Upper lobe of left lung (tissue), 4 donors: ENCODE data around the gene CPHXL2.

ENCODE experiments used
- CTCF ChIP-seq, 6 experiments: fragments of 450-650 bp in 4 of 6; fragments of 200-600 bp in 2 of 6; sonication (generic) in 2 of 6; IDR thresholded peaks; one replicate each; pipeline ENCODE4 v1.5.1; 2016 to 2019; ENCODE audit warnings: antibody characterized with exemption in 6 of 6
- EP300 ChIP-seq, 4 donors: sonication (generic); formaldehyde crosslinking; IDR thresholded peaks; one replicate each; pipeline ENCODE4 v1.5.1; 2017; ENCODE audit warnings: antibody characterized with exemption in 4 of 4, control low read depth in 2 of 4
- POLR2A ChIP-seq, 4 donors: fragments of 450-650 bp; IDR thresholded peaks; one replicate each; pipeline ENCODE4 v1.5.1; 2016 to 2017; ENCODE audit warnings: antibody characterized with exemption in 4 of 4, mild to moderate bottlenecking in 2 of 4

DNA sequence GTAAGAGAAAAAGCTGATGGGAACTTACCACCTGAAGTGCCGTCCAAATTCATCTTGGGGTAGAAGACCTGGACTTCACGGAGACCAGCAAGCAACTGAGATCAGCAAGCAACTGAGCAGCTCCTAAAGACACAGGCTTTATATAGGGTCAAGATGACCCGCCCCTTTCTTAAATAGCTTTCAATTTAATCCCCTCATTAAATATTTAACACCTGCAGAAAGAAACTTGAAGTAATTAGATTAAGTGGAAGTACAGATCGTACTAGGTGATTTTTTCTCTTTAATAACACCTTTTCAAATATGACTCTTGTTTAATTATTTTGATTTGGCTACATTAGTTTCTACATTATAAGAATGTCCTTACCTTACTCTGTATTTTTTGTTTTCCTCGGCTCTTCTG, 49.6 kb upstream of the CPHXL2 start, which contains the start of gene CPHXL:
- TF ChIP-seq CTCF (IDR thresholded peaks at IDR 0.05) (no peak), POLR2A (IDR thresholded peaks at IDR 0.05) (no peak), EP300 (IDR thresholded peaks at IDR 0.05) (no peak)
